ENCODE measurements around the gene DCAF15. TPM values are rescaled to one million over a fixed set of nuclear protein-coding genes. Genes with fewer than 3 reads are reported as not detected.
A peak's percentile ranks its signal among the peaks of the same experiment; 100 is the strongest.

Gene DCAF15
- polyA plus RNA-seq, 1 of the 3 experiments (the other 2 are of a cell fraction), result 55.6 TPM

GRCh38 chr19:14004619-14005348 is 52.5 kb downstream of the DCAF15 start:
- Histone ChIP-seq H3K4me1 (ENCODE audit: control insufficient read depth in 1 of 2, insufficient read depth in 2 of 2, low read depth in 1 of 2, low read length in 1 of 2) (peaks cover 0 to 7% of the 10 kb centered on the region in 2 experiments; a peak in 1 of 4 replicates), H3K36me3 (replicated peaks in 1 of 2; ENCODE audit: control insufficient read depth in 1 of 2, insufficient read depth in 2 of 2, low read length in 1 of 2) (peaks cover 0 to 6% of the 10 kb centered on the region in 2 experiments), H3F3A (replicated peaks; ENCODE audit: insufficient read depth) (peaks cover 17% of the 10 kb centered on the region), H4K20me1 (ENCODE audit: insufficient read depth) (no peaks in the 10 kb centered on the region), H3K79me2 (ENCODE audit: insufficient read depth) (peaks cover 4% of the 10 kb centered on the region; the same call in 1 of the 2 replicates), H3K4me3 (ENCODE audit: low read depth in 2 of 2, low read length in 1 of 2) (0 out of 4 replicates have a peak overlapping the region, but pooled peaks of 1 of the 2 experiments have one; percentile 66), H3K27ac (ENCODE audit: low read depth in 2 of 2, low read length in 1 of 2) (peak overlapping the region in 1 of 2 experiments; percentile 94; a peak in 2 of 4 replicates), H3K9me3 (no peaks in the 10 kb centered on the region), H3K27me3 (ENCODE audit: insufficient read depth) (no peaks in the 10 kb centered on the region), H3K9me2 (no peaks in the 10 kb centered on the region), H3K4me2 (no peak overlapping the region; the same call in 1 of the 2 replicates), H3K9ac (no peak overlapping the region), H2AFZ (ENCODE audit: low read depth) (no peak overlapping the region)
- ChIA-PET POLR2A (interaction anchor here (0.6 to 1.4 kb wide), 3 partner anchors 11 to 68 kb away, joined by 3 to 4 read pairs (median 3); no protein-coding TSS in a partner anchor), CTCF (interaction anchor here (0.9 to 1.5 kb wide), 5 partner anchors 9 to 122 kb away, joined by 3 to 5 read pairs (median 4); partner anchors contain the start of gene IL27RA)
- no peak for DNase-seq
- WGBS (ENCODE audit: low lambda C conversion rate), result 93% methylated on average over 14 of the region's 14 CpGs
- no peak for TF ChIP-seq JUND (IDR thresholded peaks at IDR 0.05)
- no peak for TF ChIP-seq POLR2AphosphoS5 (IDR thresholded peaks at IDR 0.05; ENCODE audit: low read depth, low read length)
- no peak for TF ChIP-seq NRF1 (IDR thresholded peaks at IDR 0.05; ENCODE audit: low read depth, low read length)
- no peak for TF ChIP-seq MAX (IDR thresholded peaks at IDR 0.05; ENCODE audit: low read depth)
- no peak for TF ChIP-seq RFX5 (IDR thresholded peaks at IDR 0.05; ENCODE audit: low read length)
- no peak for TF ChIP-seq PBX3 (IDR thresholded peaks at IDR 0.05)
- no peak for TF ChIP-seq TAF1 (IDR thresholded peaks at IDR 0.05; ENCODE audit: borderline replicate concordance, low read depth, low read length)
- TF ChIP-seq RAD21 (IDR thresholded peaks at IDR 0.05; ENCODE audit: low read length), result no peak
- TF ChIP-seq REST (IDR thresholded peaks at IDR 0.05; ENCODE audit: low read depth, low read length), result no peak
- no peak for TF ChIP-seq TCF12 (IDR thresholded peaks at IDR 0.05)
- no peak for TF ChIP-seq NFIC (IDR thresholded peaks at IDR 0.05; ENCODE audit: borderline replicate concordance)
- TF ChIP-seq MXI1 (IDR thresholded peaks at IDR 0.05; ENCODE audit: low read depth, low read length), result no peak
- TF ChIP-seq EP300 (IDR thresholded peaks at IDR 0.05; ENCODE audit: borderline replicate concordance in 1 of 2, low read depth in 1 of 2, low read length in 1 of 2), result no peak
- TF ChIP-seq FOXM1 (IDR thresholded peaks at IDR 0.05; ENCODE audit: low read depth), result no peak
- TF ChIP-seq SMC3 (IDR thresholded peaks at IDR 0.05; ENCODE audit: low read depth, low read length), result no peak
- no peak for TF ChIP-seq RCOR1 (IDR thresholded peaks at IDR 0.05; ENCODE audit: low read length)
- no peak for TF ChIP-seq USF2 (IDR thresholded peaks at IDR 0.05; ENCODE audit: borderline replicate concordance, low read depth, low read length)
- no peak for TF ChIP-seq GATA2 (CRISPR knock-in tag; IDR thresholded peaks at IDR 0.05)
- no peak for TF ChIP-seq CTCF (IDR thresholded peaks at IDR 0.05)
- no peak for TF ChIP-seq RXRA (IDR thresholded peaks at IDR 0.05; ENCODE audit: borderline replicate concordance, low read depth)

Measured in SK-N-SH (cell line).